Rectal smooth muscle tissue (tissue), 1 donor: Measurements from ENCODE around the gene TSHZ2.

Experiments used
- H3K27ac ChIP-seq: one replicate; pipeline ENCODE4 v1.7.0; 2013; ENCODE audit warnings: low read depth, low read length, inconsistent platforms
- H3K27me3 ChIP-seq: one replicate; pipeline ENCODE4 v1.7.0; 2013; ENCODE audit warnings: low read length; ENCODE audit not compliant: control insufficient read depth, insufficient read depth
- H3K36me3 ChIP-seq: one replicate; pipeline ENCODE4 v1.7.0; 2013; ENCODE audit warnings: low read length; ENCODE audit not compliant: control insufficient read depth, insufficient read depth
- H3K4me1 ChIP-seq: one replicate; pipeline ENCODE4 v1.7.0; 2013; ENCODE audit warnings: low read length; ENCODE audit not compliant: control insufficient read depth, insufficient read depth
- H3K4me3 ChIP-seq: one replicate; pipeline ENCODE4 v1.7.0; 2013; ENCODE audit warnings: low read length
- H3K9ac ChIP-seq: one replicate; pipeline ENCODE4 v1.7.0; 2013; ENCODE audit warnings: low read length

TSHZ2 gene

GRCh38 chr20:53009979-53010735 lies 38.0 kb downstream of the TSHZ2 start:
- Histone ChIP-seq H3K27ac (no peak overlapping the region), H3K36me3 (no peaks in the 10 kb centered on the region), H3K4me1 (no peaks in the 10 kb centered on the region), H3K27me3 (no peaks in the 10 kb centered on the region), H3K9ac (no peak overlapping the region), H3K4me3 (no peak overlapping the region)

- H3K4me1 ChIP-seq, result no peaks in the 10 kb centered on the region
These were observed 39.5 kb downstream of the TSHZ2 start for GRCh38 chr20:53011640-53012039.

GRCh38 chr20:53013183-53013582 lies 41.0 kb downstream of the TSHZ2 start:
- no peak overlapping the region for H3K27ac ChIP-seq
- H3K36me3 ChIP-seq, result no peaks in the 10 kb centered on the region
- no peaks in the 10 kb centered on the region for H3K4me1 ChIP-seq
- no peak overlapping the region for H3K9ac ChIP-seq
- H3K27me3 ChIP-seq, result no peaks in the 10 kb centered on the region
- H3K4me3 ChIP-seq, result no peak overlapping the region

More at GRCh38 chr20:53011640-53012039, 39.5 kb downstream of the TSHZ2 start:
- H3K36me3 ChIP-seq, result no peaks in the 10 kb centered on the region
- no peaks in the 10 kb centered on the region for H3K27me3 ChIP-seq
- no peak overlapping the region for H3K27ac ChIP-seq
- H3K4me3 ChIP-seq, result no peak overlapping the region
- H3K9ac ChIP-seq, result no peak overlapping the region

GRCh38 chr20:53013847-53014246 lies 41.7 kb downstream of the TSHZ2 start:
- no peak overlapping the region for H3K27ac ChIP-seq
- H3K9ac ChIP-seq, result no peak overlapping the region
- H3K4me1 ChIP-seq, result no peaks in the 10 kb centered on the region
- H3K36me3 ChIP-seq, result no peaks in the 10 kb centered on the region
- no peaks in the 10 kb centered on the region for H3K27me3 ChIP-seq
- H3K4me3 ChIP-seq, result no peak overlapping the region

- Histone ChIP-seq H3K4me1 (no peaks in the 10 kb centered on the region), H3K9ac (no peak overlapping the region), H3K36me3 (no peaks in the 10 kb centered on the region), H3K27ac (no peak overlapping the region), H3K4me3 (no peak overlapping the region), H3K27me3 (no peaks in the 10 kb centered on the region)
These were observed 43.9 kb downstream of the TSHZ2 start for GRCh38 chr20:53016071-53016470.

- Histone ChIP-seq H3K4me1 (no peaks in the 10 kb centered on the region), H3K27ac (no peak overlapping the region), H3K4me3 (no peak overlapping the region), H3K27me3 (no peaks in the 10 kb centered on the region), H3K9ac (no peak overlapping the region), H3K36me3 (no peaks in the 10 kb centered on the region)
These were observed 44.4 kb downstream of the TSHZ2 start for GRCh38 chr20:53016534-53017042.

- Histone ChIP-seq H3K4me3 (no peak overlapping the region), H3K27ac (no peak overlapping the region), H3K27me3 (no peaks in the 10 kb centered on the region), H3K4me1 (no peaks in the 10 kb centered on the region), H3K36me3 (no peaks in the 10 kb centered on the region), H3K9ac (no peak overlapping the region)
These were observed 45.0 kb downstream of the TSHZ2 start for GRCh38 chr20:53017206-53017605.

- Histone ChIP-seq H3K27me3 (no peaks in the 10 kb centered on the region), H3K27ac (no peak overlapping the region), H3K4me1 (no peaks in the 10 kb centered on the region), H3K36me3 (no peaks in the 10 kb centered on the region), H3K9ac (no peak overlapping the region), H3K4me3 (no peak overlapping the region)
These were observed 47.3 kb downstream of the TSHZ2 start for GRCh38 chr20:53019464-53019863.

GRCh38 chr20:53020376-53020775 lies 48.2 kb downstream of the TSHZ2 start:
- H3K4me1 ChIP-seq, result no peaks in the 10 kb centered on the region
- no peaks in the 10 kb centered on the region for H3K27me3 ChIP-seq
- H3K4me3 ChIP-seq, result no peak overlapping the region
- no peak overlapping the region for H3K27ac ChIP-seq
- H3K9ac ChIP-seq, result no peak overlapping the region
- H3K36me3 ChIP-seq, result no peaks in the 10 kb centered on the region

GRCh38 chr20:53020834-53021233 lies 48.7 kb downstream of the TSHZ2 start:
- Histone ChIP-seq H3K27me3 (no peaks in the 10 kb centered on the region), H3K27ac (no peak overlapping the region), H3K36me3 (no peaks in the 10 kb centered on the region), H3K4me1 (no peaks in the 10 kb centered on the region), H3K4me3 (no peak overlapping the region), H3K9ac (no peak overlapping the region)

GRCh38 chr20:53021934-53022333 lies 49.8 kb downstream of the TSHZ2 start:
- no peaks in the 10 kb centered on the region for H3K36me3 ChIP-seq
- H3K27ac ChIP-seq, result no peak overlapping the region
- H3K4me3 ChIP-seq, result no peak overlapping the region
- no peak overlapping the region for H3K9ac ChIP-seq
- H3K4me1 ChIP-seq, result no peaks in the 10 kb centered on the region
- no peaks in the 10 kb centered on the region for H3K27me3 ChIP-seq

GRCh38 chr20:53023732-53024520 lies 51.8 kb downstream of the TSHZ2 start:
- H3K27me3 ChIP-seq, result no peaks in the 10 kb centered on the region
- no peaks in the 10 kb centered on the region for H3K36me3 ChIP-seq
- no peak overlapping the region for H3K9ac ChIP-seq
- H3K4me3 ChIP-seq, result no peak overlapping the region
- no peak overlapping the region for H3K27ac ChIP-seq
- no peaks in the 10 kb centered on the region for H3K4me1 ChIP-seq
